ENCODE data around the gene GABRG3.

GABRG3 gene

DNA sequence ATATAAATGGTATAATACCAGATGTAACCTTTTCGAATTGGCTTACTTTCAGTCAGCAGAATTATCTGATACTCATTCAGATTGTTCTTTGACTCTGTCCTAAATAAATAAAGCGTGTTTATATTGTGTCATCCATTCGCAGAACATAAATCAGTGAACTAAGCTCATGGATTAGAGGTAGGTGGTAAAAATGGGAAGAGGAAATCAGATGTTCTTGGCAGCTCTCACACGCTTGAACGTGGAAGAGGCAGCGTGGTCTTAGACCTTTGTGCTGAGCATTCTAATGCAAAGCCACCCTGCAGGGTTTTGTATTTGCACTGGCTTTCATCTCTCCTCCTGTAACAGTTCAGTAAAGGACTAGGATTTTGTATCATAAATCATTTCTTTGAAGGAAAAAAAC is 441.4 kb downstream of the GABRG3 start:
- Histone ChIP-seq H3K27me3 (ENCODE audit: insufficient read depth, insufficient read length) (no peaks in the 10 kb centered on the region), H3K9me3 (ENCODE audit: insufficient read depth, low read length) (no peaks in the 10 kb centered on the region), H3K4me3 (ENCODE audit: insufficient read length, low read depth) (no peak overlapping the region), H3K4me1 (ENCODE audit: insufficient read depth, insufficient read length) (no peaks in the 10 kb centered on the region), H3K9ac (ENCODE audit: insufficient read length, low read depth) (no peak overlapping the region), H3K36me3 (ENCODE audit: insufficient read depth, insufficient read length, low read length) (no peaks in the 10 kb centered on the region)
- peak; percentile 25 for DNase-seq (ENCODE audit: low read depth, low spot score)
- TF ChIP-seq ZNF274 (IDR thresholded peaks at IDR 0.05; ENCODE audit: low read depth, low read length) (no peak), SUZ12 (IDR thresholded peaks at IDR 0.05; ENCODE audit: extremely low read depth, insufficient read depth, insufficient read length) (no peak), YY1 (IDR thresholded peaks at IDR 0.05; ENCODE audit: insufficient read depth, insufficient read length) (no peak)

DNA sequence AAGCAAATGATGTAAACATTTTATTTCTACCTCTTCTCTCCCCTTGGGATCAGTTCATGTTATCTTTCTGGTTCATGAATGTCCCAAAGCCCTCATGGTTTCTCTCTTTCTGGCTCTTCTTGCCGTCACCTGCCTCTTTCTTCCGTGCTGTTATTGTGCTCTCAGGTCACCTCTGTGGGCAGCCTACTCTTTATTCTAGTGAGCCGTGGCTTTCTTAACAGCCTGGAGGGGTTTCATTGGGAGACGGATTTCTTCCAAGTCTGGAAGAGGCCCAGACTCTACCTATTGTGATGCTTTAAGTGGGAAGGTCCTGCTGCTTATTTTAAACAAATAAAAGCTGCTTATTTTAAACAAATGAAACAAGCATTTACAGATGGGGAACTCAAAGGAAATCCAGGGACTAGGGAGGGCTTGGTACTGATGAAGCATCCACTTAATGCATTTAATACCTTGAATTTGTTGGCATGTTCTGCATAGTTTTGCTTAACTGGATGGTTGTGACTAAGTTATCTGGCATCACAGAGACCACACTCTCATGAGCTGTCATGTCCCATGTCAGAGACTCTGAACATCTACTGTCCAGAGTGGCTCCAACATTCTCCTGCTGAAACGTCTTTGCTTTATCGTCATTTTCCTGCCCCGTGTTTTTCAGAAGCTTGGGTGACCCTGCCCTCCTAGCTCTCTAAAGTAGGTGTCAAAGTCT is 443.3 kb downstream of the GABRG3 start:
- Histone ChIP-seq H3K36me3 (ENCODE audit: insufficient read depth, insufficient read length, low read length) (no peaks in the 10 kb centered on the region), H3K27me3 (ENCODE audit: insufficient read depth, insufficient read length) (no peaks in the 10 kb centered on the region), H3K9ac (ENCODE audit: insufficient read length, low read depth) (no peak overlapping the region), H3K4me1 (ENCODE audit: insufficient read depth, insufficient read length) (peaks cover 4% of the 10 kb centered on the region), H3K9me3 (ENCODE audit: insufficient read depth, low read length) (no peaks in the 10 kb centered on the region), H3K4me3 (ENCODE audit: insufficient read length, low read depth) (no peak overlapping the region)
- no peak for DNase-seq (ENCODE audit: low read depth, low spot score)
- no peak for TF ChIP-seq ZNF274 (IDR thresholded peaks at IDR 0.05; ENCODE audit: low read depth, low read length)
- TF ChIP-seq YY1 (IDR thresholded peaks at IDR 0.05; ENCODE audit: insufficient read depth, insufficient read length): no peak
- TF ChIP-seq SUZ12 (IDR thresholded peaks at IDR 0.05; ENCODE audit: extremely low read depth, insufficient read depth, insufficient read length): no peak

DNA sequence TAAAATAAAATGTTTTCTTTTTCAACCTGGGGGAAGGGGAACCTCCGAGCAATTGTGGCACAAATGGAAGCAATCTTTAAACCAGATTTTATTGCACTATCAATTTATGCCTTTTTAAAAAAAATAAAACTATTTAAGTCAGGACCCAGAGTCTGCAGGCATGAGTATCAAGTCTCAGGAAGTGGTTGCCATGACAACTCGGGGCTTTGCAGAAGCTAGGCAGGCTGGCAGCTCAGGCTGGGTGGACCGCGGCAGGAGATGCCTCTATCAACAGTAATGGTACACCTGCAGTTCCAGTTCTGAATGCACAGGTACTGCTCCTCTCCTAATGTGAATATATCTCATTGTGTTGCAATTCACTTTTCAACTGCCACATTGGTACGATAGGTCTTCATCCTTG is 447.7 kb downstream of the GABRG3 start:
- H3K4me3 ChIP-seq (ENCODE audit: insufficient read length, low read depth): no peak overlapping the region
- H3K27me3 ChIP-seq (ENCODE audit: insufficient read depth, insufficient read length): no peaks in the 10 kb centered on the region
- H3K9me3 ChIP-seq (ENCODE audit: insufficient read depth, low read length): no peaks in the 10 kb centered on the region
- no peak overlapping the region for H3K9ac ChIP-seq (ENCODE audit: insufficient read length, low read depth)
- H3K36me3 ChIP-seq (ENCODE audit: insufficient read depth, insufficient read length, low read length): no peaks in the 10 kb centered on the region
- no peak for TF ChIP-seq YY1 (IDR thresholded peaks at IDR 0.05; ENCODE audit: insufficient read depth, insufficient read length)
- no peak for TF ChIP-seq ZNF274 (IDR thresholded peaks at IDR 0.05; ENCODE audit: low read depth, low read length)
- no peak for TF ChIP-seq SUZ12 (IDR thresholded peaks at IDR 0.05; ENCODE audit: extremely low read depth, insufficient read depth, insufficient read length)
- peaks cover 4% of the 10 kb centered on the region for H3K4me1 ChIP-seq (ENCODE audit: insufficient read depth, insufficient read length)
- DNase-seq (ENCODE audit: low read depth, low spot score): no peak

DNA sequence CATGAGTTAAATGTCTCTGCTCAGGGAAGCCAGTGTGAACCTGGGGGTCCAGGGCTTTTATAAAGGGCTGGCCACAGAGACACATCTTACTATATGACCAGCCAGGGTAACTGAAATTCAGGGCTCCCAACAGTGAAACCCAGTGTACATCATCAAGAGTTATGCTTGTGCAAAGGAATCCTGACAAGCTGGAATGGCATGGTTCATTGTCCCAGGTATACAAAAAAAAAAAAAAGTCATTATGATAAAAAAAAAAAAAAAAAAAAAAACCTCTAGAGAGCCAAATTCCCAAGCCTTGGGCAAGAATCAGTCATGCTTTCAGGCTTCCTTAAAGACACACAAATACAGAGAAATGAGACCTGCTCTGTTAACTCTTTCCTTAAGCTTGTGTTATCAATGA is 452.0 kb downstream of the GABRG3 start:
- Histone ChIP-seq H3K4me3 (ENCODE audit: insufficient read length, low read depth) (no peak overlapping the region), H3K4me1 (ENCODE audit: insufficient read depth, insufficient read length) (peaks cover 4% of the 10 kb centered on the region), H3K9me3 (ENCODE audit: insufficient read depth, low read length) (no peaks in the 10 kb centered on the region), H3K36me3 (ENCODE audit: insufficient read depth, insufficient read length, low read length) (no peaks in the 10 kb centered on the region), H3K9ac (ENCODE audit: insufficient read length, low read depth) (no peak overlapping the region), H3K27me3 (ENCODE audit: insufficient read depth, insufficient read length) (no peaks in the 10 kb centered on the region)
- TF ChIP-seq SUZ12 (IDR thresholded peaks at IDR 0.05; ENCODE audit: extremely low read depth, insufficient read depth, insufficient read length): no peak
- no peak for TF ChIP-seq YY1 (IDR thresholded peaks at IDR 0.05; ENCODE audit: insufficient read depth, insufficient read length)
- TF ChIP-seq ZNF274 (IDR thresholded peaks at IDR 0.05; ENCODE audit: low read depth, low read length): no peak
- DNase-seq (ENCODE audit: low read depth, low spot score): no peak

DNA sequence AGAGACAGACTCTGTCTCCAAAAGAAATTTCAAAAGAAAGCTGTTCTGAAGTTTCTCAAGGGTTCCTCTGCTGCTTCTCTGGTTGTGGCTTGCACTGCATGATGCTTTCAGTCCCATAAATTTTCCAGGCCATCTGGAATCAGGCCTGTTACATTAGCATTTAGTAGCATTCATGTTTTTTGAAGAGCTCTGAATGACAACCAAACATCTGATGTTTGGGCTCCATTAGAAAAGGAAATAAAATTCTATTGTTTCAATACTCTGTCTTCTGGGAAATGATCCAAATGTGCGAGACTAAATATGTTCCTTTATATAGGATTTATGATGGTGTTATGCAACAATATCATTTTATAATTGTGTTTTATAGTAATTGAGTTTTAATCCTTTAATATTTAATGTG is 455.8 kb downstream of the GABRG3 start:
- Histone ChIP-seq H3K9me3 (ENCODE audit: insufficient read depth, low read length) (0 out of 2 replicates have a peak, but pooled peaks cover 6% of the 10 kb centered on the region), H3K4me1 (ENCODE audit: insufficient read depth, insufficient read length) (no peaks in the 10 kb centered on the region), H3K36me3 (ENCODE audit: insufficient read depth, insufficient read length, low read length) (no peaks in the 10 kb centered on the region), H3K4me3 (ENCODE audit: insufficient read length, low read depth) (no peak overlapping the region), H3K27me3 (ENCODE audit: insufficient read depth, insufficient read length) (no peaks in the 10 kb centered on the region), H3K9ac (ENCODE audit: insufficient read length, low read depth) (no peak overlapping the region)
- no peak for TF ChIP-seq YY1 (IDR thresholded peaks at IDR 0.05; ENCODE audit: insufficient read depth, insufficient read length)
- TF ChIP-seq SUZ12 (IDR thresholded peaks at IDR 0.05; ENCODE audit: extremely low read depth, insufficient read depth, insufficient read length): no peak
- DNase-seq (ENCODE audit: low read depth, low spot score): no peak

DNA sequence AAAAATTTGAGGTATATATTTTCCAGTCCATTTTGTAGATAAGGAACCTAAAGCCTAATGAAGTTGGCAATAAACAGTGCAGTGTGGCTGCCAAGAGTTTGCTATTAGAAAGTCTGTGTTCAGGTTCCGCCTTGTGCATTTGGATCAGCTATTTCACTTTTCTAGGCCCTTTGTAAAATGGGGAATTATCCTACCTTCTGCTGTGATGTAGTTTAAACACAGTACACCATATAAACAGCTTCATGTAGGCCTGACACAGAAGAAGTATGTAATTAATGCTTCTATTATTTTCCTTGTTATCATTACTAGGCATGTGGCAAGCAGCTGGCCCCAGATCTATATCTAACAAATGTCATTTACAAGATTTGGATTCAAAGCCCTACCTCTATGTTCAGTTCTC is 456.3 kb downstream of the GABRG3 start:
- TF ChIP-seq ZNF274 (IDR thresholded peaks at IDR 0.05; ENCODE audit: low read depth, low read length) (no peak), SUZ12 (IDR thresholded peaks at IDR 0.05; ENCODE audit: extremely low read depth, insufficient read depth, insufficient read length) (no peak), YY1 (IDR thresholded peaks at IDR 0.05; ENCODE audit: insufficient read depth, insufficient read length) (no peak)
- Histone ChIP-seq H3K9me3 (ENCODE audit: insufficient read depth, low read length) (0 out of 2 replicates have a peak, but pooled peaks cover 6% of the 10 kb centered on the region), H3K4me1 (ENCODE audit: insufficient read depth, insufficient read length) (no peaks in the 10 kb centered on the region), H3K27me3 (ENCODE audit: insufficient read depth, insufficient read length) (no peaks in the 10 kb centered on the region), H3K9ac (ENCODE audit: insufficient read length, low read depth) (no peak overlapping the region), H3K36me3 (ENCODE audit: insufficient read depth, insufficient read length, low read length) (no peaks in the 10 kb centered on the region), H3K4me3 (ENCODE audit: insufficient read length, low read depth) (no peak overlapping the region)
- no peak for DNase-seq (ENCODE audit: low read depth, low spot score)

DNA sequence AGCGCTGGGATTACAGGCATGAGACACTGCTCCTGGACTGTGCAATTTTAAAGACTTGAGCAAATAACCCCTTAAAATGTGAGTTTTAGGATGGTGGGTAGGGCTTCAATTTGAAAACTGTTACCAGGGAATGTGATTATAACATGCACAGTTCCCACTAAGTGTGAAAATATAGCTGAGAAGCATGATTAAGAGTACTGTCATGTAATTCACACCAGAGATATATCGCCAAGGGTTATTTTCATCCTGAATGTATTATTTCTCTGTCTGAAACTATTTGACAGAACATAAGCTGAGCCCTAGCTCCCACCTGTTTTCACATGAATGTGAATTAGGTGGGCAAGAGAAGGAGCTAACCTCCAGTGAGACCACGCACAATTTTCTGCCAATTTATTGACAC is 457.2 kb downstream of the GABRG3 start:
- no peak for DNase-seq (ENCODE audit: low read depth, low spot score)
- H3K4me3 ChIP-seq (ENCODE audit: insufficient read length, low read depth): no peak overlapping the region
- no peaks in the 10 kb centered on the region for H3K4me1 ChIP-seq (ENCODE audit: insufficient read depth, insufficient read length)
- no peaks in the 10 kb centered on the region for H3K36me3 ChIP-seq (ENCODE audit: insufficient read depth, insufficient read length, low read length)
- H3K9ac ChIP-seq (ENCODE audit: insufficient read length, low read depth): no peak overlapping the region
- 0 out of 2 replicates have a peak, but pooled peaks cover 6% of the 10 kb centered on the region for H3K9me3 ChIP-seq (ENCODE audit: insufficient read depth, low read length)
- no peaks in the 10 kb centered on the region for H3K27me3 ChIP-seq (ENCODE audit: insufficient read depth, insufficient read length)
- TF ChIP-seq YY1 (IDR thresholded peaks at IDR 0.05; ENCODE audit: insufficient read depth, insufficient read length) (no peak), SUZ12 (IDR thresholded peaks at IDR 0.05; ENCODE audit: extremely low read depth, insufficient read depth, insufficient read length) (no peak), ZNF274 (IDR thresholded peaks at IDR 0.05; ENCODE audit: low read depth, low read length) (no peak)
